T-cell (primary cell): Measurements from ENCODE around the gene LMX1B. TPM values are rescaled to one million over a fixed set of nuclear protein-coding genes. Genes with fewer than 3 reads are reported as not detected.

Experiments used
- ATAC-seq, 4 experiments: fragments of 200-7000 bp in 3 of 4; fragments of 150-1000 bp in 1 of 4; cut with Tn5 transposase; replicated peaks in 1 of 4; 1 replicate in 3 of 4; 2 replicates in 1 of 4; pipeline ENCODE4 v1.10.0; 2021; ENCODE audit warnings: moderate library complexity in 3 of 4, mild to moderate bottlenecking in 2 of 4, moderate number of reproducible peaks in 1 of 4
- CTCF ChIA-PET, 2 donors: fragments of 300-600 bp; sonication (Branson Sonifier 250); formaldehyde crosslinking; loops; one replicate each; lab custom pipeline; 2022; ENCODE audit warnings: antibody characterized with exemption in 2 of 2; lab: Charles Lee
- POLR2A ChIA-PET, 2 donors: fragments of 300-600 bp; sonication (Branson Sonifier 250); formaldehyde crosslinking; loops; one replicate each; lab custom pipeline; 2022; ENCODE audit warnings: antibody characterized with exemption in 2 of 2; lab: Charles Lee
- DNase-seq, 35 experiments: peaks; one replicate each; pipeline versions ENCODE4 v3.0.0 to v3.0.0-alpha.2; 2013 to 2023
- H3K27ac ChIP-seq: one replicate; pipeline ENCODE4 v1.5.1; 2013; ENCODE audit warnings: low read length
- H3K27me3 ChIP-seq, 2 experiments: replicated peaks in 1 of 2; 1 replicate in 1 of 2; 2 replicates in 1 of 2; pipeline versions ENCODE4 v1.6.1 to v1.7.0; 2013; ENCODE audit warnings: low read length in 1 of 2, mixed read lengths in 1 of 2; ENCODE audit not compliant: control insufficient read depth in 2 of 2, insufficient read depth in 2 of 2; ENCODE audit errors: extremely low read depth in 1 of 2
- H3K36me3 ChIP-seq, 2 donors: 1 replicate in 1 of 2; 2 replicates in 1 of 2; pipeline versions ENCODE4 v1.6.1 to v1.7.0; 2013; ENCODE audit warnings: low read length in 1 of 2; ENCODE audit not compliant: control insufficient read depth in 2 of 2, insufficient read depth in 1 of 2; ENCODE audit errors: extremely low read depth in 1 of 2
- H3K4me1 ChIP-seq, 2 experiments: 1 replicate in 1 of 2; 2 replicates in 1 of 2; pipeline versions ENCODE4 v1.6.1 to v1.7.0; 2013; ENCODE audit warnings: low read length in 2 of 2, mixed read lengths in 1 of 2; ENCODE audit not compliant: insufficient read depth in 2 of 2, control insufficient read depth in 1 of 2; ENCODE audit errors: extremely low read depth in 1 of 2
- H3K4me3 ChIP-seq, 2 donors: 1 replicate in 1 of 2; 2 replicates in 1 of 2; pipeline versions ENCODE4 v1.5.1 to v1.7.0; 2013; ENCODE audit warnings: mild to moderate bottlenecking in 2 of 2, low read length in 1 of 2, moderate library complexity in 1 of 2; ENCODE audit not compliant: control insufficient read depth in 1 of 2; ENCODE audit errors: extremely low read depth in 1 of 2
- H3K9me3 ChIP-seq: 2 replicates; pipeline ENCODE4 v1.7.0; 2013
- H3K27ac Mint-ChIP-seq, 2 donors: one replicate each; pipeline ENCODE4 v1.8.0; 2020 to 2021; ENCODE audit warnings: mild to moderate bottlenecking in 2 of 2, mixed read lengths in 2 of 2
- H3K27me3 Mint-ChIP-seq, 2 donors: one replicate each; pipeline ENCODE4 v1.8.0; 2021 to 2022; ENCODE audit warnings: mixed read lengths in 2 of 2
- H3K36me3 Mint-ChIP-seq: one replicate; pipeline ENCODE4 v1.8.0; 2021; ENCODE audit warnings: mixed read lengths
- H3K4me1 Mint-ChIP-seq, 3 donors: one replicate each; pipeline ENCODE4 v1.8.0; 2020 to 2022; ENCODE audit warnings: mixed read lengths in 3 of 3, mild to moderate bottlenecking in 1 of 3
- H3K4me3 Mint-ChIP-seq, 3 donors: one replicate each; pipeline ENCODE4 v1.8.0; 2020 to 2022; ENCODE audit warnings: mild to moderate bottlenecking in 3 of 3, mixed read lengths in 3 of 3, moderate library complexity in 3 of 3
- H3K9me3 Mint-ChIP-seq, 3 donors: one replicate each; pipeline ENCODE4 v1.8.0; 2020 to 2022; ENCODE audit warnings: mixed read lengths in 3 of 3
- WGBS: methylation state at CpG from one replicate; pipeline ENCODE4 v1.1.5; 2013; ENCODE audit warnings: missing lambda C conversion rate; ENCODE audit not compliant: insufficient coverage; 5-methylcytosine and 5-hydroxymethylcytosine counted together
- total RNA-seq, 35 experiments: library from RNA in 6 of 35; stranded (reverse) in 6 of 35; fragments of 120-200 nt in 1 of 35; gene quantifications; one replicate each; pipeline versions ENCODE4 v1.2.1 to v1.2.4 and lab custom pipeline; 2013 to 2026

LMX1B gene
- total RNA-seq, 5 donors from 2014 or later (not counting 1 experiment from before 2014, with no cell fraction given), result not detected

DNA sequence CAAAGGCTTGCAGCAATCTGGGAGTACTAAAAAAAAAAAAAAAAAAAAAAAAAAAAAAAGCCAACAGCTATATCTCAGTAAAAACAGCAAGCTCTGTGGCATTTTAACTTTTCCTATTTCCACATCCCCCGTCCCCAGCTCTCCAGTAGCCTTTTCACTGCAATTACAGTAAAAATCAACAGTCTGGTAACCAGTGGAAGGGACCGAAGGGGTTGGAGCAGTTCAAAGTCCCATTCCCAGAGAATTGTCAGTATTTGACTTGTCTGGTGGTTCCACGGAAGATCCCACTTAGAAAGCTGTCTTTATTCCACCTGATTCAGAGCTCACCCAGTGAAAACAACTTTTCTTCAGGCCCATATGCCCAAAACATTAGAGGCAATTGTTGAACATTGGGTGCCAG, 119.3 kb downstream of the LMX1B start:
- Histone ChIP-seq H3K9me3 (peaks cover 4% of the 10 kb centered on the region), H3K27me3 (peaks cover 0 to 5% of the 10 kb centered on the region in 2 experiments), H3K36me3 (no peaks in the 10 kb centered on the region), H3K4me3 (no peak overlapping the region), H3K27ac (no peak overlapping the region), H3K4me1 (no peaks in the 10 kb centered on the region)
- ATAC-seq (no peak), DNase-seq (no peak)
- H3K27ac Mint-ChIP-seq, result no peak overlapping the region
- ChIA-PET POLR2A (interaction anchor here in 1 of 2 donors (0.5 kb wide), 1 partner anchor 1358 kb away, joined by 3 read pairs; no protein-coding TSS in a partner anchor), CTCF (interaction anchor here in 1 of 2 donors (0.6 to 1.8 kb wide), 3 partner anchors 27 to 51 kb away, joined by 3 to 7 read pairs (median 4); no protein-coding TSS in a partner anchor)
- H3K4me1 Mint-ChIP-seq, result no peaks in the 10 kb centered on the region
- WGBS, result no CpG with 5 or more reads among the region's 3 CpGs
- peaks cover 0 to 1% of the 10 kb centered on the region in 2 donors for H3K27me3 Mint-ChIP-seq
- H3K4me3 Mint-ChIP-seq, result no peak overlapping the region
- peaks cover 6% of the 10 kb centered on the region for H3K36me3 Mint-ChIP-seq
- peaks cover 0 to 21% (median 9%) of the 10 kb centered on the region in 3 donors for H3K9me3 Mint-ChIP-seq

DNA sequence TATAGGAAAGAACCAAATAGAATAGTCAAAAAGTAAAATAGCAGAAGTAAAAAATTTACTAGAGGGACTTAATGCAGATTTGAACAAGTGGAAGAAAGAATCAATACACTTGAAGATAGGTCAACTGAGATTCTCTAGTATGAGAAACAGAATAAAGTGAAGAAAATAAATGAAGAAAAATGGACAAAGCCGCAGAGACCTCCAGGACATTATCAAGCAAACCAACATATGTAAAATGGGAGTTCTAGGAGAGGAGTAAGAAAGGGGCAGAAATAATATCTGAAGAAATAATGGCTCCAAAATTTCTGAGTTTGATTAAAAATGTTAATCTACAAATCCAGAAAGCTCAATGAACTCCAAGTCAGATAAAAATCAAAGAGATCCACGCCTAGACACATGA, 121.1 kb downstream of the LMX1B start:
- ChIA-PET CTCF (interaction anchor here in 1 of 2 donors (0.6 kb wide), 1 partner anchor 28 kb away, joined by 3 read pairs; no protein-coding TSS in a partner anchor), POLR2A (no interaction called here)
- H3K27ac Mint-ChIP-seq, result no peak overlapping the region
- peaks cover 0 to 1% of the 10 kb centered on the region in 2 donors for H3K27me3 Mint-ChIP-seq
- H3K36me3 Mint-ChIP-seq, result peaks cover 6% of the 10 kb centered on the region
- H3K9me3 Mint-ChIP-seq, result peaks cover 0 to 21% (median 9%) of the 10 kb centered on the region in 3 donors
- H3K4me1 Mint-ChIP-seq, result no peaks in the 10 kb centered on the region
- no CpG with 5 or more reads among the region's 2 CpGs for WGBS
- no peaks in the 10 kb centered on the region for H3K36me3 ChIP-seq
- no peak overlapping the region for H3K27ac ChIP-seq
- H3K9me3 ChIP-seq, result peaks cover 4% of the 10 kb centered on the region
- H3K27me3 ChIP-seq, result peaks cover 0 to 5% of the 10 kb centered on the region in 2 experiments
- no peak overlapping the region for H3K4me3 Mint-ChIP-seq
- H3K4me3 ChIP-seq, result no peak overlapping the region
- DNase-seq (no peak), ATAC-seq (no peak)
- no peaks in the 10 kb centered on the region for H3K4me1 ChIP-seq

DNA sequence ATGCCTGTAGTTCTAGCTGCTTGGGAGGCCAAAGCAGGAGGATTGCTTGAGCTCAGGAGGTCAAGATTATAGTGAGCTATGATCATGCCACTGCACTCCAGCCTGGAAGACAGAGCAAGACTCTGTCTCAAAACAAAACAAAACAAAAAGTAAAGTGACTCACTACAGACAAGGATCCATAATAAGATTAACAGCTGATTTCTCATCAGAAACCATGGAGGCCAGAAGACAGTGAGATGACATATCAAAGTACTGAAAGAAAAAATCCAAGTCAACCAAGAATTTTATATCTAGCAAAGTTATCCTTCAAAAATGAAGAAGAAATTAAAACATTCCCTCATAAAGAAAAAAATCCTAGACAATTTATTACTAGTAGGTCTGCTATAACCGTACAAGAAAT, 121.8 kb downstream of the LMX1B start:
- H3K4me3 Mint-ChIP-seq, result no peak overlapping the region
- no peak for ATAC-seq
- ChIA-PET CTCF (interaction anchor here in 1 of 2 donors (0.6 kb wide), 1 partner anchor 29 kb away, joined by 3 read pairs; no protein-coding TSS in a partner anchor), POLR2A (no interaction called here)
- H3K27ac Mint-ChIP-seq, result no peak overlapping the region
- H3K36me3 Mint-ChIP-seq, result peaks cover 6% of the 10 kb centered on the region
- Histone ChIP-seq H3K4me3 (no peak overlapping the region), H3K4me1 (no peaks in the 10 kb centered on the region), H3K27me3 (peaks cover 0 to 5% of the 10 kb centered on the region in 2 experiments), H3K9me3 (peaks cover 4% of the 10 kb centered on the region), H3K27ac (no peak overlapping the region), H3K36me3 (no peaks in the 10 kb centered on the region)
- peaks cover 0 to 21% (median 9%) of the 10 kb centered on the region in 3 donors for H3K9me3 Mint-ChIP-seq
- no CpG with 5 or more reads among the region's 1 CpG for WGBS
- H3K27me3 Mint-ChIP-seq, result peaks cover 0 to 1% of the 10 kb centered on the region in 2 donors
- DNase-seq, result no peak
- H3K4me1 Mint-ChIP-seq, result no peaks in the 10 kb centered on the region

DNA sequence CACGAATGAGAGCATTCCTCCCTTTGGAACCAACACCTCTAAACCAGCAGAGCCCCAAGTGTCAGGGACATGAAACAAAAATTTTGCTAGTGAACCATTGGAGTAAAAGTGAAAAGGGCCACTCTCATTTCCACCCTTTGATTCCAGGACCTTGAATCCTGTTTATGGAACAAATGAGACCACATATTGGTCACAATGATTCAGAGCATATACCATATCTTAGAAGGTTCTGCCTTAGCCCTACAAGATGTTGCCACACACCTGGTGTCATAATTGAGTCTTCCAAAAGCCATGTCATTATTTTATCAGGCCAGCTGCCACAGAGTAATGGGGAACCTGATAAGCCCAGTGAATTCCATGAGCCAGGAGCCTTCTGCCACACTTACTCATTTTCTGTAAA, 124.8 kb downstream of the LMX1B start:
- no peaks in the 10 kb centered on the region for H3K4me1 Mint-ChIP-seq
- Histone ChIP-seq H3K4me1 (no peaks in the 10 kb centered on the region), H3K9me3 (peaks cover 4% of the 10 kb centered on the region), H3K27ac (no peak overlapping the region), H3K27me3 (peaks cover 0 to 2% of the 10 kb centered on the region in 2 experiments), H3K36me3 (no peaks in the 10 kb centered on the region), H3K4me3 (no peak overlapping the region)
- POLR2A ChIA-PET, result no interaction called here
- no peak overlapping the region for H3K27ac Mint-ChIP-seq
- H3K27me3 Mint-ChIP-seq, result no peaks in the 10 kb centered on the region
- DNase-seq (no peak), ATAC-seq (no peak)
- CTCF ChIA-PET, result no interaction called here
- peaks cover 6% of the 10 kb centered on the region for H3K36me3 Mint-ChIP-seq
- H3K9me3 Mint-ChIP-seq, result peaks cover 0 to 21% (median 9%) of the 10 kb centered on the region in 3 donors
- no CpG with 5 or more reads among the region's 1 CpG for WGBS
- H3K4me3 Mint-ChIP-seq, result no peak overlapping the region

DNA sequence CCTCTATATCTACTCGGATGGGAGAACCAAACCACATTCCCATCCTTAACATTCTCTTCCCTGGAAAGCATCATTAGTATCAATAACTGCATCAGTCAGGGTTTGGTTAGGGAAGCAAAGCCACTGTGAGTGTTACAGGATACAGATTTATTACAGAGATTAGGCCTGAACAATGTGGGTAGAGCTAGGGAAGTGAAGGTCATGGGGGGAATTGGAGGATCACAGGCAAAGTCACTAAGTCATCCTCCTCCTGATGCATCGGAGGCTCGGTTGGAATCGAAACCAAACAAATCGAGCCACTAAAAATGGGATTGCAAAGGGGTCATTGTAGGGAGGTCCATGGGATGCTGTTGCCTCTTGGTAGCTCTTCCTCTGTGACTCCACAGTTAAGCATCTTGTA, 129.3 kb downstream of the LMX1B start:
- peaks cover 14 to 22% (median 17%) of the 10 kb centered on the region in 3 donors for H3K4me1 Mint-ChIP-seq
- Histone ChIP-seq H3K4me3 (no peak overlapping the region), H3K9me3 (no peaks in the 10 kb centered on the region), H3K27ac (no peak overlapping the region), H3K4me1 (peaks cover 0 to 5% of the 10 kb centered on the region in 2 experiments), H3K27me3 (no peaks in the 10 kb centered on the region), H3K36me3 (no peaks in the 10 kb centered on the region)
- POLR2A ChIA-PET, result no interaction called here
- no peak overlapping the region for H3K4me3 Mint-ChIP-seq
- ATAC-seq (no peak), DNase-seq (no peak)
- CTCF ChIA-PET, result interaction anchor here in 1 of 2 donors (0.6 kb wide), 1 partner anchor 346 kb away, joined by 3 read pairs; no protein-coding TSS in a partner anchor
- H3K36me3 Mint-ChIP-seq, result no peaks in the 10 kb centered on the region
- H3K27ac Mint-ChIP-seq, result no peak overlapping the region
- no CpG with 5 or more reads among the region's 5 CpGs for WGBS
- no peaks in the 10 kb centered on the region for H3K27me3 Mint-ChIP-seq
- no peaks in the 10 kb centered on the region for H3K9me3 Mint-ChIP-seq

DNA sequence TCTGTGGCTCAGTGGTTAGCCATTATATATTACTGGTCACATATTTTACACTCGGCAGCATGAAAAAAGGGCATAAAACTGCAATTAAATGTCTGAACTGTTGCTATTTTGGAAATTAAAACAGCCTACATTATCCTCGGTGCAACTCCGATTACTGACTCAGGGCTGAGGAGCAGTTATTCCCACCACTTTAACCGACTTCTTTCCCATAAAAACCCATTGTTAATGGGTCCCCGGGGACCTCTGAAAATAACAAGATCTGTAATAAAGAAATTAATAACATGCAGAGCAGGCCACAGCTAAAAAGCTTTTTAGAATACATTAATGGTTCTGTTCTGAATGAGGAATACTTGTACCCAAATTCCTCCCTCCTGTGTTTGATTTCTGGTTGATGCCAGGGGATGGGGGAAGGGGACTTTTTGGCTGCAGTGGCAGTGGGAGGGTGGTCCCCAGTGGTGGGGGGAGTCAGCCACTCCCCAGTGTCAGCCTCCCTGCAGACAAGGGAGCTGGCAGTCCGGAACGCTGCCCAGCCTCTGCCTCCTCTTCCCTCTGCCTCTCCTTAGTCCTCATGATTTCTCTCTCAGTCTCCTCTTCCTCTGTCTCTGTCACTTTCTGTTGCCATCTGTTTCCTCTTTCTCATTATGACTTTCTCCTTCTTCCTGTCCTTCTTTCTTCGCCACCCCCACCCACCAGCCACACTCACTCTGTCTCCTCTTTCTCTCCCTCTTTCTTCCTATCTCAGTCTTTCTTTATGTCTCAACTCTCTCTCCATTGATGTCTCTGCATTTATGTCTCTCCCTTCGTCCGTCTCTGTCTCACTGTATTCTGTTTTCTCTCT, 132.1 kb downstream of the LMX1B start:
- Histone ChIP-seq H3K4me3 (no peak overlapping the region), H3K27me3 (peaks cover 0 to 3% of the 10 kb centered on the region in 2 experiments), H3K9me3 (no peaks in the 10 kb centered on the region), H3K36me3 (no peaks in the 10 kb centered on the region), H3K4me1 (peaks cover 0 to 5% of the 10 kb centered on the region in 2 experiments), H3K27ac (no peak overlapping the region)
- Mint-ChIP-seq H3K4me3 (no peak overlapping the region), H3K4me1 (peaks cover 20 to 32% (median 25%) of the 10 kb centered on the region in 3 donors), H3K9me3 (no peaks in the 10 kb centered on the region), H3K27ac (no peak overlapping the region), H3K36me3 (no peaks in the 10 kb centered on the region), H3K27me3 (peaks cover 0 to 2% of the 10 kb centered on the region in 2 donors)
- ChIA-PET POLR2A (no interaction called here), CTCF (interaction anchor here in 1 of 2 donors (0.6 kb wide), 1 partner anchor 46 kb away, joined by 3 read pairs; no protein-coding TSS in a partner anchor)
- 32% methylated on average over 4 of the region's 10 CpGs for WGBS
- no peak for ATAC-seq
- no peak for DNase-seq
